Stimulated activated CD4-positive, alpha-beta T cell treated with anti-CD3 and anti-CD28 coated beads, Interleukin-4, amount 100 ng/mL, for 48 hours (primary cell): ENCODE results near the gene NOXA1.

Source experiments
- DNase-seq, 2 donors: peaks; one replicate each; pipeline ENCODE4 v3.0.0-alpha.2; 2020; ENCODE audit warnings: low read depth in 2 of 2

Gene NOXA1

GRCh38 chr9:137454597-137455358 is 31.6 kb downstream of the NOXA1 start:
- no peak for DNase-seq

- no peak for DNase-seq
Measured at GRCh38 chr9:137455359-137455991, 32.3 kb downstream of the NOXA1 start.

GRCh38 chr9:137456061-137456863 is 33.1 kb downstream of the NOXA1 start:
- no peak for DNase-seq

GRCh38 chr9:137456864-137457405 is 33.7 kb downstream of the NOXA1 start:
- no peak for DNase-seq

- DNase-seq: no peak
Measured at GRCh38 chr9:137457406-137458193, 34.4 kb downstream of the NOXA1 start.

- no peak for DNase-seq
Measured at GRCh38 chr9:137458194-137459151, 35.3 kb downstream of the NOXA1 start.

GRCh38 chr9:137459152-137459600 is 36.0 kb downstream of the NOXA1 start, which contains the start of gene NSMF:
Gene NSMF, minus strand, starts transcription at chr9:137459334. Its CDS starts 232 bp downstream, at chr9:137459102.
- peak; percentile 94 to 95 for DNase-seq

- no peak for DNase-seq
Measured at GRCh38 chr9:137459601-137460362, 36.6 kb downstream of the NOXA1 start.

GRCh38 chr9:137460363-137461315 is 37.4 kb downstream of the NOXA1 start:
- no peak for DNase-seq

GRCh38 chr9:137461316-137461662 is 38.1 kb downstream of the NOXA1 start:
- DNase-seq: no peak

- DNase-seq: peak; percentile 76 to 77
Measured at GRCh38 chr9:137461663-137462395, 38.6 kb downstream of the NOXA1 start.

GRCh38 chr9:137462396-137462985 is 39.3 kb downstream of the NOXA1 start:
- no peak for DNase-seq

GRCh38 chr9:137462986-137463930 is 40.1 kb downstream of the NOXA1 start:
- DNase-seq: no peak

GRCh38 chr9:137463931-137464290 is 40.7 kb downstream of the NOXA1 start:
- DNase-seq: no peak

GRCh38 chr9:137464291-137464999 is 41.3 kb downstream of the NOXA1 start:
- no peak for DNase-seq
